Measurements from ENCODE around the gene MRPL20.

DNA sequence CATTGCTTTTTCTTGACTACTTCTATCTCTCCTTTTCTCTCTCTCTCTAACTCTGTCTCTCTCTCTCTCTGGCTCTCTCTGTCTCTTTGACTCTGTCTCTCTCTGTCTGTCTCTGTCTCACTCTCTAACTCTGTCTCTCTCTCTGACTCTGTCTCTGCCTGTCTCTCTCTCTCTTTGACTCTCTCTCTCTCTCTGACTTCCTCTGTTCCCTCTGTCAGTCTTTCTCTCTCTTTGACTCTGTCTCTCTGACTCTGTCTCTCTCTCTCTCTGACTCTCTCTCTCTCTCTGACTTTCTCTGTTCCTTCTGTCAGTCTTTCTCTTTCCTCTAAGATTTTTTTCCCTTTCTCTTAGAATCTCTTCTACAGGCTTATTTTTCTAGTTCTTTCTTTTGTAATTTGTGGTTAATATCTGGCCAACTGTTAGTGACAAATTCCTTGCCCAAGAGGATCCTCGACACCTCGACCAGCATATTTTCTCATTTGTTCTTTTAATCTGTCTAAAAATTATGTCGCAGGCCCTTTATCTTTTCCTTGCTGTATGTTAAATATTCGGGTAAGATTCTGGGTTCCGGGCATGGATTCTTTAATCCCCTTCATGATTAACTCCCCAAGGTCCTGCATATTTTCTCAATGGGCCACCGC lies 42.1 kb upstream of the MRPL20 start, which contains the start of gene ATAD3C:
- TF ChIP-seq, protein P1, sequence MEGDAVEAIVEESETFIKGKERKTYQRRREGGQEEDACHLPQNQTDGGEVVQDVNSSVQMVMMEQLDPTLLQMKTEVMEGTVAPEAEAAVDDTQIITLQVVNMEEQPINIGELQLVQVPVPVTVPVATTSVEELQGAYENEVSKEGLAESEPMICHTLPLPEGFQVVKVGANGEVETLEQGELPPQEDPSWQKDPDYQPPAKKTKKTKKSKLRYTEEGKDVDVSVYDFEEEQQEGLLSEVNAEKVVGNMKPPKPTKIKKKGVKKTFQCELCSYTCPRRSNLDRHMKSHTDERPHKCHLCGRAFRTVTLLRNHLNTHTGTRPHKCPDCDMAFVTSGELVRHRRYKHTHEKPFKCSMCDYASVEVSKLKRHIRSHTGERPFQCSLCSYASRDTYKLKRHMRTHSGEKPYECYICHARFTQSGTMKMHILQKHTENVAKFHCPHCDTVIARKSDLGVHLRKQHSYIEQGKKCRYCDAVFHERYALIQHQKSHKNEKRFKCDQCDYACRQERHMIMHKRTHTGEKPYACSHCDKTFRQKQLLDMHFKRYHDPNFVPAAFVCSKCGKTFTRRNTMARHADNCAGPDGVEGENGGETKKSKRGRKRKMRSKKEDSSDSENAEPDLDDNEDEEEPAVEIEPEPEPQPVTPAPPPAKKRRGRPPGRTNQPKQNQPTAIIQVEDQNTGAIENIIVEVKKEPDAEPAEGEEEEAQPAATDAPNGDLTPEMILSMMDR (optimal IDR thresholded peaks at IDR 0.05 in 1 of 3, IDR thresholded peaks at IDR 0.05 in 1 of 3, conservative IDR thresholded peaks at IDR 0.05 in 1 of 3; ENCODE audit: extremely low read depth in 1 of 3, insufficient read depth in 2 of 3, low read length in 3 of 3): no peak
- TF ChIP-seq EZH2 (IDR thresholded peaks at IDR 0.05; ENCODE audit: low read length): no peak

All from keratinocyte (primary cell).